Glutamatergic neuron (in vitro differentiated cells): ENCODE data around the gene UBE3D. TPM values are rescaled to one million over a fixed set of nuclear protein-coding genes. Genes with fewer than 3 reads are reported as not detected.

Experiments used
- DNase-seq: peaks from one replicate; pipeline ENCODE4 v3.0.0; 2022
- H3K27ac Mint-ChIP-seq: one replicate; pipeline ENCODE4 v1.8.0; 2020; ENCODE audit warnings: mild to moderate bottlenecking, mixed read lengths, inconsistent platforms; ENCODE audit not compliant: unreplicated experiment
- H3K27me3 Mint-ChIP-seq: one replicate; pipeline ENCODE4 v1.8.0; 2020; ENCODE audit warnings: mild to moderate bottlenecking, moderate library complexity, mixed read lengths, inconsistent platforms; ENCODE audit not compliant: unreplicated experiment
- H3K36me3 Mint-ChIP-seq: one replicate; pipeline ENCODE4 v1.8.0; 2020; ENCODE audit warnings: mild to moderate bottlenecking, mixed read lengths, inconsistent platforms; ENCODE audit not compliant: unreplicated experiment
- H3K4me1 Mint-ChIP-seq: one replicate; pipeline ENCODE4 v1.8.0; 2020; ENCODE audit warnings: mild to moderate bottlenecking, low read depth, mixed read lengths, inconsistent platforms; ENCODE audit not compliant: unreplicated experiment
- H3K4me3 Mint-ChIP-seq: one replicate; pipeline ENCODE4 v1.8.0; 2020; ENCODE audit warnings: mild to moderate bottlenecking, mixed read lengths, inconsistent platforms; ENCODE audit not compliant: unreplicated experiment
- H3K9me3 Mint-ChIP-seq: one replicate; pipeline ENCODE4 v1.8.0; 2020; ENCODE audit warnings: mild to moderate bottlenecking, moderate library complexity, mixed read lengths, inconsistent platforms; ENCODE audit not compliant: unreplicated experiment
- CTCF ChIP-seq: fragments of 200-600 bp; sonication (generic); IDR thresholded peaks from one replicate; pipeline ENCODE4 v1.5.0; 2021; ENCODE audit not compliant: partially characterized antibody, unreplicated experiment
- long read RNA-seq: library from polyadenylated mRNA; unstranded; transcript quantifications from one replicate; pipeline ENCODE4 v2.0.0, GENCODE V29; 2020; ENCODE audit not compliant: unreplicated experiment
- total RNA-seq: library from RNA; stranded (reverse); fragmentation: NEBNext Ultra II Directional; extraction: Animal tissue kit (Norgen Biotek cat#: 25700); gene quantifications from one replicate; pipeline ENCODE4 v1.2.1, GENCODE V29; 2021; ENCODE audit not compliant: unreplicated experiment

The UBE3D gene
- total RNA-seq = 12.3 TPM
- long read RNA-seq, partial matches to known transcripts = 1 of 8 reads
- long read RNA-seq, other reads (novel, unspliced or antisense) = 2 of 8 reads

GRCh38 chr6:83065511-83066192 lies at the start of gene UBE3D:
UBE3D (minus strand) TSS chr6:83065841; CDS start chr6:83065718, 123 bp downstream.
- H3K4me3 Mint-ChIP-seq = peak within 1 kb of the TSS; percentile 92

GRCh38 chr6:83114164-83114563 lies 48.5 kb upstream of the UBE3D start:
- no peak for DNase-seq
- Mint-ChIP-seq H3K36me3 (no peaks in the 10 kb centered on the region), H3K4me3 (no peak overlapping the region), H3K27ac (no peak overlapping the region), H3K4me1 (no peaks in the 10 kb centered on the region), H3K9me3 (no peaks in the 10 kb centered on the region), H3K27me3 (no peaks in the 10 kb centered on the region)
- no peak for TF ChIP-seq CTCF

More at GRCh38 chr6:83065511-83066192, at the start of gene UBE3D:
- peaks cover 6% of the 10 kb centered on the region for H3K4me1 Mint-ChIP-seq
- peak within 1 kb of the TSS; percentile 28 for H3K27ac Mint-ChIP-seq
- peak; percentile 99 for TF ChIP-seq CTCF
- H3K27me3 Mint-ChIP-seq = peaks cover 4% of the 10 kb centered on the region
- H3K9me3 Mint-ChIP-seq = peaks cover 2% of the 10 kb centered on the region
- peak; percentile 97 for DNase-seq
- H3K36me3 Mint-ChIP-seq = no peaks in the 10 kb centered on the region

- Mint-ChIP-seq H3K9me3 (no peaks in the 10 kb centered on the region), H3K36me3 (no peaks in the 10 kb centered on the region), H3K4me1 (no peaks in the 10 kb centered on the region), H3K4me3 (no peak overlapping the region), H3K27me3 (no peaks in the 10 kb centered on the region), H3K27ac (no peak overlapping the region)
- TF ChIP-seq CTCF = no peak
- DNase-seq = no peak
Measured at GRCh38 chr6:83113258-83113657, 47.6 kb upstream of the UBE3D start.

GRCh38 chr6:83108378-83108777 lies 42.7 kb upstream of the UBE3D start:
- no peaks in the 10 kb centered on the region for H3K4me1 Mint-ChIP-seq
- no peak for TF ChIP-seq CTCF
- H3K27me3 Mint-ChIP-seq = no peaks in the 10 kb centered on the region
- H3K9me3 Mint-ChIP-seq = no peaks in the 10 kb centered on the region
- no peak for DNase-seq
- H3K27ac Mint-ChIP-seq = no peak overlapping the region
- peaks cover 15% of the 10 kb centered on the region for H3K36me3 Mint-ChIP-seq
- no peak overlapping the region for H3K4me3 Mint-ChIP-seq

- Mint-ChIP-seq H3K4me3 (no peak overlapping the region), H3K4me1 (peaks cover 2% of the 10 kb centered on the region), H3K27ac (no peak overlapping the region), H3K9me3 (peaks cover 1% of the 10 kb centered on the region), H3K36me3 (peaks cover 3% of the 10 kb centered on the region), H3K27me3 (no peaks in the 10 kb centered on the region)
- no peak for DNase-seq
- TF ChIP-seq CTCF = no peak
Measured at GRCh38 chr6:83098589-83098988, 32.9 kb upstream of the UBE3D start.
